ENCODE measurements around the gene CFAP58.

The CFAP58 gene

GRCh38 chr10:104321226-104321625 is 32.4 kb upstream of the CFAP58 start:
- DNase-seq = no peak

- DNase-seq = no peak
Measured at GRCh38 chr10:104321725-104322415, 31.8 kb upstream of the CFAP58 start.

DNA sequence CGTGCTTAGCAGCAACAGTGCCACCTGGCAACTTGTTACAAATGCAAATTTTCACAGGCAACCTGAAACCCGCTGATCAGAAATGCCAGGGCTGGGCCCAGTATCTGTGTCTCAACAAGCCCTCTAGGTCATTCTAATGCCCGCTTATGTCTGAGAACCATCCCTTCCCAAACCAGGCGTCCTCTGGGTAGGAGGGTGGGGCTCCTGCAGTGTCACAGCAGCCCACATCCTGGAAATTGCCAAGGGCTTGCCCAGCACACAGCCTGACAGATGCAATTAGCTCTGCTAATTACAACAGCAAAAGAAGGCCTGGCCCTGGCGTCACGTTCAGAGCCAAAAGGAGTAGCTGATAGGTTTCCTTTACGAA is 31.2 kb upstream of the CFAP58 start:
- DNase-seq = no peak

DNA sequence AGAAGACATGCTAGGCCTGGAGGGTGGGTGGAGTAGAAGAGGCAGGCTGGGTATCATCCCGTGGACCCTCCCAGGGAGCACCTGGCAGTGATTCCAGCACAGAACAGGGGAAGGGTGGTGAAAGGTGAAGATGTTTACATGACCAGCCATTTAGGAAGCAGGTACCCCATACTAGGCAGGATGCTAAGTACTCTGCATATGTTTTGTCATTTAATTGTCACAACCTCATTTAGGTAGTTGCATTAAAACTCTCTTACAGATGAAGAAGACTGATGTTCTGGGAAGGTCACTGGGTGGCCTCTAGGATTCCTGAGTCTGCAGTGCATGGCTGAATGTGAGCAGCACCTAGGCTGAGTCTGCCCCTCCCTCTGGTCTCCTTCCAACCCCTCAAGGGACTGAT is 30.5 kb upstream of the CFAP58 start:
- no peak for DNase-seq

GRCh38 chr10:104323760-104324201 is 29.9 kb upstream of the CFAP58 start:
- DNase-seq = no peak

GRCh38 chr10:104324221-104324686 is 29.4 kb upstream of the CFAP58 start:
- no peak for DNase-seq

DNA sequence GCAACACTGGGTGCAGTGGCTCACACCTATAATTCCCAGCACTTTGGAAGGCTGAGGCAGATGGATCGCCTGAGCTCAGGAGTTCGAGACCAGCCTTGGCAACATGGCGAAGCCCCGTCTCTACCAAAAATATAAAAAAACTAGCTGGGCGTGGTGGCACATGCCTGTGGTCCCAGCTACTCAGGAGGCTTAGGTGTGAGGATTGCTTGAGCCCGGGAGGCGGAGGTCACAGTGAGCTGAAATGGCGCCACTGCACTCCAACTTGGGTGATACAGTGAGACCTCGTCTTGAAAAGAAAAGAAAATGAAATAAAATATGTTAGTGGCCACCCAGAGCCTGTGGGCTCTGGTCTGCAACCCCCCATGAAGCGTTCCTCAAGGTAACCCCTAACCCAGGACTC is 28.7 kb upstream of the CFAP58 start:
- no peak for DNase-seq

GRCh38 chr10:104325436-104326435 is 27.9 kb upstream of the CFAP58 start:
- no peak for DNase-seq

DNA sequence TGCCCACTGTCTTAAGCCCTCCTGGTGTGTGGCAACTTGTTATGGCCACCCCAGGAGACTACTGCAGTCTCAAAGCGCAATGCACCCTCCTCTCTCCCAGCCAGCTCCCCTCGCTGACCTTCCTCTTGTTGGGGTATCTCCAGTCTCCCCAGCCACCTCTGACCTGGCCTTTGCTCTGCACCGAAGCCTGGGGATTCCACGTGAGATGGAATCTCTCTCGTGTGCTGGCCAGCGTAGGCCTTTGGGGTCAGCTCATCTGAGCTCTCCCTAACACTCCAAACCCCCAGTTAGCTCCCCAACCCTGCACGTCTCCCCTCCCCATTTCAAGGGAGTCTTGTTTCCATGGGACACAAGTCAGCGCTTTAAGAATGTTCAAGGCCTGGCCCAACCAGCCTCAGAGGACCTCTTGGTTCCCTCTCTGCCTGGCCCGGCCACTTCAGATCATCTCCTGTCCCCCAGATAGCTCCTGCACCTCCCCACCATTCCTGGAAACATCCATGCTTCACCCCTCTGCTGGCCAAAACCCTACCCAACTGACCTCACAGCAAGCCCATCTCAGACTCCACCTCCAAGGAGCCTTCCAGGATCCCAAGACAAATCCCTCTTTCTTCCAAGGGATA is 26.5 kb upstream of the CFAP58 start:
- no peak for DNase-seq

DNA sequence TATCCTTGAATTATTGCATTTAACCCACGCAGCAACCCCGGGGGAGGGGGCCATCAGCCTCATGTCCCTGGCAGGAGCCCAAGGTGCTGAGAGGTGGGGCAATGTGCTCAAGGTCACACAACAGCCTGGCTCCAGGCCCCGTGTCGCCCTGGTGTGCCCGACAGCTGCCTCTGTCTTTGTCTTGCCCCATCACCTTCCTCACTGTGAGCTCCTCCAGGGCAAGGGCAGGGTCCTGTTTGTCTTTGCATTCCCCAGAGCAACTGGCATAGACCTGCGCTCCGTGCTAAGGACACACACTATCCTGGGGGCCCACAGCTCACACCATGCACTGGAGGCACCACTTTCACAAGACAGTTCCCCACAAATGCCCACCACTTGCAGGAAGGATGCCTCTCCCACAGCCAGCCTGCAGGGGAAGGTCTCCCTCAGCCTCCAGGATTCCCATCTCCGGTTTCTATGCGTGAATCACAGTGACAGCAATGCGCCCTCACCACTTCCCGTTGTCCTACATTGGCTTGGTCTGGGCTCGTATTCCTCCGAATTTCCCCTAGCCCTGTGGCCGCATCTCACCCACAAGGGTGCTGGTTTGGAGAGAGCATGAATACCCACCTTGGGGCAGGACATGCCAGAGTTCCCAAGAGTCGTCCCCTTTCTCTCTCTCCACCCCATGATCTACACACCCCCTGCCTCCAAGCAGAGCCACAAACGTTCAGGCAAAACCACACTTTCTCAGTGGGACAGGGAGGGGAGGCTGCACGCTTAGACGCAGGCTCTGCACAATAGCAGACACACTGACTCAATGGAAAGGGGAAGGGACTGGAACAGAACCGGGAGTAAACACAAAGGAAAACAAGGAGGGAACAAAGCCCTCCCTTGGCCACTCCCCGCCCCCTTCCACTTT is 25.6 kb upstream of the CFAP58 start:
- DNase-seq = peak in 15 of 56 donors; percentile 17 to 80 (median 41)

GRCh38 chr10:104328646-104328895 is 25.1 kb upstream of the CFAP58 start:
- DNase-seq = peak in 2 of 56 donors; percentile 44 to 62

GRCh38 chr10:104328896-104329710 is 24.5 kb upstream of the CFAP58 start:
- DNase-seq = peak in 44 of 56 donors; percentile 30 to 88 (median 62)

DNA sequence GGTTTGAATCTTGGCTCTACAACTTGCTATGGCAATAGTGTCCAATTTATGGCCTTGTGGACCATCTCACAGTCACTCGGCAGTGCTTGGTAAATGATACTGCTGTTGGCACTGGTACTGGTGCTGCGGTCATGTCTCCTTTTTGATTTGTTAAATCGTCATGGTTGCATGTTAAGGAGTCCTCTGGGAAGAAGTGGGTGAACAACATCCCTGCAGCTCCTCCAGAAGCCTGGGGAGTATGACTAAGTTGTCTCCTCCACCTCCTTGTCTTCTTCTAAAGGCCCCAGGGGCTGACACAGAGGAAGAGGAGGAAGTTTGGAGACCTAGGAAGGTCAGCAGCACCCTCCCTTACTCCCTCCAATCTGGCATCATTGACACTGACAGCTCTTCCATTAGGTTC is 23.9 kb upstream of the CFAP58 start:
- peak in 1 of 56 donors; percentile 27 for DNase-seq

DNA sequence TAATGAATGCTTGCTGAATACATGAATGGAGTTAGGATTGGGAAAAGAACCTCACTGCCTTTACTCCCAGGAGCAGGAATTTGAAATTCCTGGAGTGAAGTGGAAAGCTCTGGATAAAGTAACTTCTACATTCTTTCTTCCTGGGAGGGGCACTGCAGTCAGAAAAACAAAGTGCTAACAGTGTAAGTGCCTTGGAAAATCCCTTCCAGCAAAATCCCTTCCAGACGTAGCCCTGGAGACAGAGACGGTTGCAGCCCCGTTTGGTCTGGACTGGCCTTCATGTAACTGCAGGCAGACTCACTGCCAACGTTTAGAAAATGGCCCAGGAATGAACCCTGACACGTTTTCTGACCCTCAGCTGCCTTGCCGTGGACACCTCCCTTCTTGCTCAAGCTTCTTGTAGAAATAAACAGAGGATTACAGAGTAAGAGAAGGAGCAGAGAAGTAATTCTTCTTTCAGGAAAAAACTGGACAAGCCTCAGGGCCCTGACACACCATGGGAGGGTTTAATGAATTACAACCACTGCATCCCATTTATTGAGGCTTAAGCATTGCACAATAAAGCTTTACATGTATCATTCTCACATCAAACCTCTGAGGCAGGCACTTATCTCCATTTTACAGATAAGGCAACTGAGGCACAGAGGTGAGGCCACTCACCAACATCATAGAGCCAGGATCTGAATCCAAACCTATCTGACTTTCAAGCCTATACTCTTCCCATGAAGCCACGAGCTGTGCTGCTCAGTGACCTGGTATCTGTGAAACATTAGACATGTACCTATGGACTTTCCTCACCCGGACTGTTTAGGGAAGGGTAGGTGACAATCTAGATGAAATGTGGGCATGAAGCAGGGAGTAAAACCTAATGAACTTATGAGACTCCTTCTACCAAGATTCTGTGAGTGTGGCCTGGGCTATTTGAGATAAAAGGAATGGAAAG is 23.2 kb upstream of the CFAP58 start:
- peak in 1 of 56 donors; percentile 16 for DNase-seq

- DNase-seq = peak in 2 of 56 donors; percentile 16 to 18
Measured at GRCh38 chr10:104331208-104331838, 22.3 kb upstream of the CFAP58 start.

- no peak for DNase-seq
Measured at GRCh38 chr10:104332243-104333031, 21.2 kb upstream of the CFAP58 start.

GRCh38 chr10:104333032-104333727 is 20.5 kb upstream of the CFAP58 start:
- no peak for DNase-seq
